Right cardiac atrium (tissue), 5 donors: ENCODE results near the gene MATN1. TPM values are rescaled to one million over a fixed set of nuclear protein-coding genes. Genes with fewer than 3 reads are reported as not detected.

Experiments used
- ATAC-seq, 2 donors: fragments of 200-7000 bp; cut with Tn5 transposase; one replicate each; pipeline versions ENCODE4 v1.8.0 to v1.9.1; 2020; ENCODE audit warnings: moderate library complexity in 2 of 2, mild to moderate bottlenecking in 1 of 2
- DNase-seq, 3 donors: peaks; one replicate each; pipeline ENCODE4 v3.0.0-alpha.2; 2020
- H3K27ac ChIP-seq: one replicate; pipeline ENCODE4 v1.5.1; 2013; ENCODE audit warnings: mild to moderate bottlenecking, low read length, control low read depth, moderate library complexity
- H3K27me3 ChIP-seq: one replicate; pipeline ENCODE4 v1.6.1; 2013; ENCODE audit not compliant: control insufficient read depth, insufficient read depth
- H3K4me1 ChIP-seq: one replicate; pipeline ENCODE4 v1.6.1; 2013; ENCODE audit warnings: low read length; ENCODE audit not compliant: control insufficient read depth, insufficient read depth
- H3K4me3 ChIP-seq: one replicate; pipeline ENCODE4 v1.5.1; 2013; ENCODE audit warnings: low read length, control low read depth
- H3K9me3 ChIP-seq: one replicate; pipeline ENCODE4 v1.6.1; 2013; ENCODE audit warnings: low read length; ENCODE audit not compliant: control insufficient read depth
- WGBS: extraction: QIAGEN DNeasy Blood & Tissue Kit; methylation state at CpG from one replicate; pipeline ENCODE4 v1.1.7; 2013; 5-methylcytosine and 5-hydroxymethylcytosine counted together
- intact Hi-C, 4 donors: fragments of 100-400 bp; cut with DNase I; formaldehyde crosslinking; loops; one replicate each; pipeline versions ENCODE4 v1.11.0 to v1.14.0; 2022 to 2023
- polyA plus RNA-seq: library from polyadenylated mRNA; stranded (reverse); fragments of 200-250 nt; gene quantifications from one replicate; pipeline ENCODE4 v1.2.3, GENCODE V29; 2013
- total RNA-seq, 4 donors: library from RNA; stranded (reverse); fragmentation: NEBNext Ultra II Directional; extraction: Animal tissue kit (Norgen Biotek cat#: 25700); gene quantifications; one replicate each; pipeline ENCODE4 v1.2.1, GENCODE V29; 2021
- donor health status: healthy with polysubstance abuse.
- donor health status: DM: no; HTN: yes; CAD: no.
- donor health status: DM: no; HTN: no; CAD: no.
- donor health status: DM: no; HTN: yes; CAD: no; lungs with severe emphysema.
- donor health status: DM: yes; HTN: yes; CAD: no.

MATN1 gene
- total and polyA plus RNA-seq, 5 donors: 0.07 TPM; not detected in 4

DNA sequence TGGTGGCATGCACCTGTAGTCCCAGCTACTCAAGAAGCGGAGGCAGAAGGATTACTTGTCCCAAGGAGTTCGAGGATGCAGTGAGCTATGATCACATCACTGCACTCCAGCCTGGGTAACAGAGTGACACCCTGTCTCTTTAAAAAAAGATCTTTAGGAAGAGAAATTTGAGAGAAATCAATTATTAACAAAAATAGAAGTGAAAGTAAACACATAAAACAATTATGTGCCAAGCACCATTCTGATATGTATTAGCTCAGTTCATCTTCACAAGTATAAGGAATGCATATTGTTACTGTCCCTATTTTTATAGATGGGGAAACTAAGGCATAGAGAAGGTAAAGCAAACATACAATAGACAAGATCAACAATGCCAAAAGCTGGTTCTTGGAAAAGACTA is 48.1 kb downstream of the MATN1 start:
- H3K27ac ChIP-seq: no peak overlapping the region
- no peak overlapping the region for H3K4me3 ChIP-seq
- 90% methylated on average over 2 of the region's 2 CpGs for WGBS
- no peaks in the 10 kb centered on the region for H3K4me1 ChIP-seq
- intact Hi-C loops: no loop called here
- ATAC-seq (no peak), DNase-seq (no peak)
- H3K27me3 ChIP-seq: no peaks in the 10 kb centered on the region
- no peaks in the 10 kb centered on the region for H3K9me3 ChIP-seq

DNA sequence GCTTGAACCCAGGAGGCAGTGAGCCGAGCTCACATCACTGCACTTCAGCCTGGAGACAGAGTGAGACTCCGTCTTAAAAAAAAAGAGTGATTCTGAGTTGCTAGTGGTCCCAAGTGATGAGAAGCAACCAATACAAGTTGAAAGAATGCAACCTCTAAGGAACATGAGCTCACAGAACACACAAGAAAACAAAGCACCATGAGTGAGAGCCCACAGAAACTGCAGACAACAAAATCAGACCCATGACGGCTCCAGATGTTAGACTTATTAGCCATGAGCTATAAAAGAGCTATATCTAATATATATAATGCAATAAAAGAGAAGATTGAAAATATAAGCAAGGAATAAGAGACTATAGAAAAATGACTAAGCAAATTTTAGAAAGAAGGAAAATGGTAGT is 50.0 kb downstream of the MATN1 start:
- no peaks in the 10 kb centered on the region for H3K9me3 ChIP-seq
- H3K27me3 ChIP-seq: no peaks in the 10 kb centered on the region
- no peak overlapping the region for H3K27ac ChIP-seq
- intact Hi-C loops: loop anchor here in 1 of 4 donors (5.0 kb wide), 1 partner anchor 616 kb away; no protein-coding TSS in a partner anchor
- no peak for DNase-seq
- 89% methylated on average over 3 of the region's 3 CpGs for WGBS
- no peak for ATAC-seq
- no peak overlapping the region for H3K4me3 ChIP-seq
- H3K4me1 ChIP-seq: no peaks in the 10 kb centered on the region

DNA sequence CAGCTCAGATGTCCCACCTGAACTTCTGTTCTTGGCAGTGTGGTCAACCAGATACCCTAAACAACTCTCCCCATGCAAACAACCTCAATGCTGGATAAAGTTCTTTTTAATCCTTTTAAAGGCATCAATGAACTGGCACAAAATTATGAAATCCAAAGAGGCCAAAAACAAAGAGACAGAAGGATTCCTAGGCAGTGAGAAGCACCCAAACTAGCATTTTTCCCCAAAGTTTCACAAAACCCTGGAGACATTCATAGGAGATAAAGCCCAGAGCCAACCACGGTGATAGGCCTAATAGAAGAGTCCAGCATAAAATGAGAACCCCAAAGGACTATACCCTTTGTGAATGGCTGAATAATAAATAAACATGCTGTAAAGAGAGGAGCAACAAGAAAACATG is 50.7 kb downstream of the MATN1 start:
- DNase-seq: no peak
- ATAC-seq: no peak
- no peaks in the 10 kb centered on the region for H3K27me3 ChIP-seq
- no peaks in the 10 kb centered on the region for H3K9me3 ChIP-seq
- no peaks in the 10 kb centered on the region for H3K4me1 ChIP-seq
- H3K4me3 ChIP-seq: no peak overlapping the region
- H3K27ac ChIP-seq: no peak overlapping the region
- intact Hi-C loops: loop anchor here in 1 of 4 donors (5.0 kb wide), 1 partner anchor 615 kb away; no protein-coding TSS in a partner anchor
- 83% methylated on average over 1 of the region's 1 CpG for WGBS

GRCh38 chr1:30670240-30671060 is 52.9 kb downstream of the MATN1 start:
- intact Hi-C loops: loop anchor here in 1 of 4 donors (5.0 kb wide), 1 partner anchor 613 kb away; no protein-coding TSS in a partner anchor
- Histone ChIP-seq H3K4me3 (no peak overlapping the region), H3K27me3 (no peaks in the 10 kb centered on the region), H3K4me1 (no peaks in the 10 kb centered on the region), H3K9me3 (no peaks in the 10 kb centered on the region), H3K27ac (no peak overlapping the region)
- 63% methylated on average over 9 of the region's 9 CpGs for WGBS
- ATAC-seq (no peak), DNase-seq (no peak)

DNA sequence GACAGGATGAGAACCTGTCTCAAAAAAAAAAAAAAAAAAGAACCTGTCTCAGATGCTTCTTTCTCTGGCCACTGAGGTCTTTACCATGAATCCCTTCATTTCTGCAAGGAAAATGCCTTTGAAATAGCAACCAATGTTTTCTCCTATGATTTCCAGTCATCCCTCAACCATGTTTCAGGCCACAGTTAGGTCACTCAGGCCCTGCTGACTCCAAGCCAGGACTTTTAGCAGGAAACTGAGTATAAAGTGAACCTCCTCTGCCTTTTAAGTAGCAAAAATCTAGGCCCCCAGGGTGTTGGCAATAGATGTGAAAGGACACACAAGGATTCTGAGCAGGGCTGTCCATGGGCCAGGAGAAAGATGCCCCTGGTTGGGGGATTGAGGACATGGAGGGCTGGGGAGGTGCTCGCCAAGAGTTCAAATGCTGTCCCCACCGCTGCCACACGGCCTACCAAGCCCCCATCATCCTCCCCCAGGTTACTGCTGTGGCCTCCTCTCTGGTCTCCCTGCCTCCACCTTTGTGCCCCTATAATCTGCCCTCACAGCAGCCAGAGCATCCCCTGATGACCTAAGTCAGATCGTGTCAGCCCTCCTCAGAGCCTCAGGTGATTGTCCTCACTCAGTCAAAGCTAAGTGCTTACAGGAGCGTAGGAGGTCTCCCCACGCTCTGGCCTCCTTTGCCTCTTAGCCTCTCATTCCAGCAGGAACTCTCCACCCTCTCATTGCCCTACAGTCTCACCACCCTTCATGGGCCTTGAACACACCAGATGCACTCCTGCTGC is 54.6 kb downstream of the MATN1 start:
- intact Hi-C loops: no loop called here

GRCh38 chr1:30668024-30668423 is 55.4 kb downstream of the MATN1 start:
- no peak for DNase-seq
- WGBS: 62% methylated on average over 7 of the region's 7 CpGs
- intact Hi-C loops: no loop called here
- H3K27ac ChIP-seq: no peak overlapping the region
- H3K4me3 ChIP-seq: no peak overlapping the region
- H3K9me3 ChIP-seq: no peaks in the 10 kb centered on the region
- no peaks in the 10 kb centered on the region for H3K4me1 ChIP-seq
- H3K27me3 ChIP-seq: no peaks in the 10 kb centered on the region
- ATAC-seq: no peak

More for the DNA sequence above, 54.6 kb downstream of the MATN1 start:
- H3K9me3 ChIP-seq: no peaks in the 10 kb centered on the region
- WGBS: 89% methylated on average over 6 of the region's 6 CpGs
- no peaks in the 10 kb centered on the region for H3K4me1 ChIP-seq
- H3K4me3 ChIP-seq: no peak overlapping the region
- ATAC-seq: no peak
- DNase-seq: no peak
- H3K27me3 ChIP-seq: no peaks in the 10 kb centered on the region
- no peak overlapping the region for H3K27ac ChIP-seq

- ATAC-seq (no peak), DNase-seq (no peak)
- Histone ChIP-seq H3K4me3 (no peak overlapping the region), H3K27me3 (no peaks in the 10 kb centered on the region), H3K9me3 (no peaks in the 10 kb centered on the region), H3K27ac (no peak overlapping the region), H3K4me1 (no peaks in the 10 kb centered on the region)
- intact Hi-C loops: no loop called here
- 84% methylated on average over 3 of the region's 3 CpGs for WGBS
Measured at GRCh38 chr1:30666756-30667273, 56.6 kb downstream of the MATN1 start.

DNA sequence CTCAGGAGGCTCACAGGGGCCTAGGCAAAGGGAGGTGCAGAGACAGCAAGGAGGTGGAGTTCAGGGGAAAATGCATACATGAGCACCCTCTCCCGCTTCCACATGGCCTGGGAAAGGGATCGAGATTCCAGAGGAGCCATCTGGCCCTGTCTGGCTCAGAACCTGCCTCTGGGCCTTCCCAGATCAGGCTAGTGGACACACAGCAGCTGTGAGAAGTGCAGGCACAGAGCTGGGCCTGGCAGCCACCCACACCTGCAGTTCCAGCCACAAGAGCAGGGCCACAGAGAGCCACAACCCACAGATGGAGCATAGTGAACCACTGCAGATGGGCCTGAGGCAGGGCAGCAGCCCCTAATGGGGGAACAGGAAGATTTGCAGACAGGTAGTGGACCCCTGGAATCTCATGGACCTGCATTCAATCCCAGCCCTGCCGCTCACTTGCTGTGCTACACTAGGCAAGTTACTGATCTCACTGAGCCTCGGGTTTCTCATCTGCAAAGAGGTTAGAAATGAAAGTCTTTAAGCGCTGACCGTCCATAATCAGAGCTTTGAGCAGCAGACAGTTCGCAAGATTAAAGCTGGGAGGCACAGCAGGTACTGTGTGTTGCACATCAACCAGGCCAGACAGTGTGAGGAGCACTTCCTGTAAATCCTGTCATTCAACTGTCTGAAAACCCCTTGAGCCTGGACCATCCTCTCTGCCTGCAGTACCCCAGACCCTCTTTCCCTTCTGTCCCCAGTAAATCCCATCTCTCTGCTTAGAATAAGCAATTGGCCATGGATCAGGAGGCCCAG is 58.0 kb downstream of the MATN1 start:
- H3K27me3 ChIP-seq: no peaks in the 10 kb centered on the region
- DNase-seq (no peak), ATAC-seq (no peak)
- no peak overlapping the region for H3K27ac ChIP-seq
- intact Hi-C loops: no loop called here
- no peaks in the 10 kb centered on the region for H3K4me1 ChIP-seq
- H3K4me3 ChIP-seq: no peak overlapping the region
- no peaks in the 10 kb centered on the region for H3K9me3 ChIP-seq
- 83% methylated on average over 7 of the region's 7 CpGs for WGBS

DNA sequence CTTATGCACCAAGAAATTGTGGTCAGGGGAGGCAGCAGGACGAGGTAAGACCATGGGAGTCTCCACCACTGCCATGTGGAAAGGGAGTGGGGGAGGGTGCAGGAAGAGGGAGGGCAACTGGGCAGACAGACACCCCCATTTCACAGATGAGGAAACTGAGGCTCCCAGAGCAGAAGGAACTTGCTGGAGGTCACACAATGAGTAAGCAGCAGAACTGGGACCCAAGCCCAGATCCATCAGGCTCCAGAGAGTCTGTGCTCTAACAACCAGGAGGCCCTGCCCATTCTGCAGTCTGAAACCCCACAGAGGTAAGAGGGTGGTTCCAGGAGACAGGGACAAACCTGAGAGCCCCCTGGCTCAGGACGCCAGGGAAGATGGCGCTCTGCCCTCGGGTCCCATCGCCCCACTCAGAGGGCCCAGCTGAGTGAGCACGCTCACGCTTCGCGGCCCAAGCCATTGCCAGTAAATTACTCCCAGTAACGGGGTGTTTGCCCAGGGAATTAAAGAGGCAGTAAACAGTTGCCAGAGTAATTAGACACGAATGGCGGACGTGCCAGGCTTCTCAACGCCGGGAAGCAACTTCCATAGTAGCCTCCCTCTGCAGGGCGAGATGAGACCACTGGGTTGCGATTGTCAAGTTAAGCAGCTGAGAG is 59.2 kb downstream of the MATN1 start:
- Histone ChIP-seq H3K4me1 (no peaks in the 10 kb centered on the region), H3K27me3 (no peaks in the 10 kb centered on the region), H3K9me3 (no peaks in the 10 kb centered on the region), H3K27ac (no peak overlapping the region), H3K4me3 (no peak overlapping the region)
- no peak for ATAC-seq
- WGBS: 83% methylated on average over 17 of the region's 17 CpGs
- DNase-seq: no peak
- intact Hi-C loops: no loop called here

DNA sequence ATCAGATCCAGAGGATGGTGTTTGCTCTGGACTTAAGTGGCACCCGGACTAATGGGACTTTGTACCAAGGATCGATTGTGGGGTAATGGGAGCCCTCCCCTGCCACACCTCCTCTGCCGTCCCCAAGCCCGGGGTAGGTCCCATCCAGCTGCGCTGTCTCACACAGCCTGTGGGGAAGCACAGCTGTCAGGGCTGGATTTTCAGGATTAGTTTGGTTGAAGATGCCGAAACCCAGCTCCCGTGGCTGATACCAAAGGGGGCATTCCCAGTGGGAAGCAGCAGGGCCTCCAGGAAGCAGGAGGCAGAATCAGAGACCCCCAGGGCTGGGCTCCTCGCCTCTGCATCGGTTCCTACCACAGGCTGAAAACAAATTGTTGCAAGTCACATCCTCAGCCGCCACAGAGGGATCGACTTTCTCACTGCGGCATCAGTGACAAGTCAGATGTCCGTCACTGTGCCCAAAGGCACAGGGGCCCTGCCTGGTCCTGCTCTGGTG is 59.7 kb downstream of the MATN1 start:
- WGBS: 56% methylated on average over 13 of the region's 13 CpGs
- Histone ChIP-seq H3K9me3 (no peaks in the 10 kb centered on the region), H3K4me1 (no peaks in the 10 kb centered on the region), H3K27me3 (no peaks in the 10 kb centered on the region), H3K27ac (no peak overlapping the region), H3K4me3 (no peak overlapping the region)
- intact Hi-C loops: no loop called here
- no peak for ATAC-seq
- DNase-seq: no peak
